Activated CD4-positive, alpha-beta T cell treated with anti-CD3 and anti-CD28 coated beads, Interleukin-2, amount 10 ng/mL, durations not matched to agents 24 days and 14 days (primary cell): Measurements from ENCODE around the gene PEAK3. TPM values are rescaled to one million over a fixed set of nuclear protein-coding genes. Genes with fewer than 3 reads are reported as not detected.

Experiments used
- DNase-seq: peaks from one replicate; pipeline ENCODE4 v3.0.0; 2022
- H3K27ac Mint-ChIP-seq: one replicate; pipeline ENCODE4 v1.8.0; 2022; ENCODE audit warnings: mild to moderate bottlenecking, mixed read lengths
- H3K27me3 Mint-ChIP-seq: one replicate; pipeline ENCODE4 v1.8.0; 2022; ENCODE audit warnings: mixed read lengths
- H3K36me3 Mint-ChIP-seq: one replicate; pipeline ENCODE4 v1.8.0; 2022; ENCODE audit warnings: low read depth, mild to moderate bottlenecking, mixed read lengths
- H3K4me1 Mint-ChIP-seq: one replicate; pipeline ENCODE4 v1.8.0; 2021; ENCODE audit warnings: mixed read lengths
- H3K4me3 Mint-ChIP-seq: one replicate; pipeline ENCODE4 v1.8.0; 2022; ENCODE audit warnings: mild to moderate bottlenecking, moderate library complexity, mixed read lengths
- H3K9me3 Mint-ChIP-seq: one replicate; pipeline ENCODE4 v1.8.0; 2021; ENCODE audit warnings: mixed read lengths
- intact Hi-C: fragments of 100-400 bp; cut with micrococcal nuclease; formaldehyde crosslinking; loops from one replicate; pipeline ENCODE4 v1.15.1; 2023
- total RNA-seq: library from RNA; stranded (reverse); gene quantifications from 2 replicates; pipeline ENCODE4 v1.2.3, GENCODE V29; 2022

Gene PEAK3
- total RNA-seq, 1 donor from 2014 or later: 0.09 TPM

DNA sequence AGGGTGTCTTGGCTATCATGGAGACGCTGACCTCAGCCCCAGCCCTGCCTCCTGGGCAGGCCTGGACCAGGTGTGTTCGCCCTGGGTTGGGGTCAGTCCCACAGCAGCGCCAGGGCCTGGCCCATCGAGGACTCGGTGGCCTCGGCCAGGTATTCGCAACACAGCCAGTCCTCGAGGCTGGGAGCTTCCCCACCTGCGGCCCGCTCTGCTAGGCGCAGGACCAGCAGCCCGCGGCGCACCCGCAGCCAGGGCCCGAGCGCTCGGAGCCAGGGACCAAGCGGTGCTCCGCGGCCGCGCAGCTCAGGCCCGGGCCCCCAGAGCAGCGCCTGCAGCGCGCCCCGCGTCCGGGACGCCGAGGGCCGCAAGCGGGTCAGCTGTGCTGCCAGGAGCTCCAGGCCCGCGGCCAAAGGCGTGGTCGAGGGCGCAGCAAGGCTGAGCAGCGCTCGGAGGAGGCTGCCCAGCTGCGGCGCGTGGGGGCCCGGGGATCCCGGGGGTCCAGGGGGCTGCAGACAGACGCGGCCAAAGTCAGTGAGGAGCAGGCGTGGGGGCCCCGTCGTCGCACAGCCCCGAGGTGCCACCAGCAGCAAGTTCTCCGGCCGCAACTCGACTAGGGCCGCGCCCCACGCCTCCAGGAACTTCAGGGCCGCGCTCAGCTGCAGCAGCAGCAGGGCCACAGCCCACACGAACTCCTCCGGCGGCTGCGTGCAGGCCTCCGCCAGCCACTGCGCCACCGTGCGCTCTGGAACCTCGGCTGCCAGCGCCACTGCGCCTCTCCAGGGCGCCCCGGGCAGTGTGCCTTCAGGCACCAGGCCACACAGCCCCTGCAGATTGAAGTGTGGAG, 6.2 kb downstream of the PEAK3 start:
- peaks cover 30% of the 10 kb centered on the region for H3K36me3 Mint-ChIP-seq
- H3K27ac Mint-ChIP-seq: no peak overlapping the region
- no peaks in the 10 kb centered on the region for H3K9me3 Mint-ChIP-seq
- no peaks in the 10 kb centered on the region for H3K27me3 Mint-ChIP-seq
- intact Hi-C loops: loop anchor here (10.0 kb wide), 1 partner anchor 119 kb away; no protein-coding TSS in a partner anchor
- H3K4me3 Mint-ChIP-seq: no peak overlapping the region
- H3K4me1 Mint-ChIP-seq: peaks cover 27% of the 10 kb centered on the region
- no peak for DNase-seq

DNA sequence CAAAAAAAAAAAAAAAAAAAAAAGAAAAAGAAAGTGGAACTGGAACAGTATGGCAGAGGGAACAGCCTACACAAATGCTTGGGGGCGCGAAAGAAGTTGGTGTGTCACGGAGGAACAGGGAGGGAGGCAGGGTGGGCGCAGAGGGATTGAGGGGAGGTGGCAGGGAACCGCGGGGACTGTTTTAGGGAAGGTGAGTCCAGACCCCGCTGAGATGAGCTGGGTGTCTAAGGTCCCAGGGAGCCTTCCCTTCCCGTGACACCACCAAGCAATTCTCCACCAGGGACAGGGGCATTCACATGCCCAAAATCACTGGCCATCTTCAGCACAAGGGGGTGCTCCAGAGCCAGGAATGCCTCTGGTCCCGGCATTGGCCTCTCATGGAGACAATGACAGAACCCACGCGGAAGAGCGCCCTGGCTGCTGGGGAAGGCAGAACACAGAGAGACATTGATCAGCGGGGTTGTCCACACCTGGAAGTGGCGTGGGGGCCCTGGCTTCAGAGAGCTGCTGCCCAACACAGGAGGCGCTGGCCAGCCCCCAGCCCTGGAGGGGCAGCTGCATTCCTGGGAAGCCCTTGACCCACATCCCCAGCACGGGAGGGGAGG, 6.9 kb downstream of the PEAK3 start:
- Mint-ChIP-seq H3K4me3 (peak overlapping the region; percentile 37), H3K27me3 (no peaks in the 10 kb centered on the region), H3K27ac (peak overlapping the region; percentile 20), H3K36me3 (peaks cover 34% of the 10 kb centered on the region), H3K9me3 (no peaks in the 10 kb centered on the region), H3K4me1 (peaks cover 27% of the 10 kb centered on the region)
- intact Hi-C loops: loop anchor here (5.0 to 10.0 kb wide), 2 partner anchors 120 to 337 kb away; no protein-coding TSS in a partner anchor
- peak; percentile 87 for DNase-seq

DNA sequence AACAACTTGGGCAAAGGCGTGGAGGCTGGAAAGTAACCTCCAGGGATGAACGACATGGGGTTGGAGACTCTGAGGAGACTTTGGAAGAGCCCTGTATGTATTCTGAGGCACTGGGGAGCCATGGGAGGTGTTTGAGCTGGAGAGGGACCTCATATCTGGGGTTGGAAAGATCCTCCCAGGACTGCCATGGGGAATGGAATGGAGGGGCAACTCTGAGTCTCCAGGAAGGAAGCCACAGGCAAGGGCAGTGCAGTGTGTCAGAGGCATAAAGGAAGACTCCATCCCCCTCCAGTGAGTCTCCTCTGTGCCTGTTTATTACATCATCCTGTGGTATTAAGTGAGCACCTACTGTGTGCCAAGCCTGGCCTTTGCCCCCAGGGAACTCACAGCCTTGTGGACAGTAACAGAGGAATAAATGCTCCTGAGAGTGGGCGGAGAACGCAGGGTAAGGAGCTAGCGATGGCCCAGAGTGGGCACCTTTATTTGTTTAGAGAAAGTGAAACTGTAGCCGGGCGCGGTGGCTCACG, 7.7 kb downstream of the PEAK3 start:
- intact Hi-C loops: loop anchor here (5.0 to 10.0 kb wide), 2 partner anchors 121 to 338 kb away; no protein-coding TSS in a partner anchor
- peak; percentile 67 for DNase-seq
- Mint-ChIP-seq H3K4me1 (peaks cover 27% of the 10 kb centered on the region), H3K27me3 (no peaks in the 10 kb centered on the region), H3K27ac (peak overlapping the region; percentile 75), H3K9me3 (no peaks in the 10 kb centered on the region), H3K36me3 (peaks cover 41% of the 10 kb centered on the region), H3K4me3 (peak overlapping the region; percentile 84)

DNA sequence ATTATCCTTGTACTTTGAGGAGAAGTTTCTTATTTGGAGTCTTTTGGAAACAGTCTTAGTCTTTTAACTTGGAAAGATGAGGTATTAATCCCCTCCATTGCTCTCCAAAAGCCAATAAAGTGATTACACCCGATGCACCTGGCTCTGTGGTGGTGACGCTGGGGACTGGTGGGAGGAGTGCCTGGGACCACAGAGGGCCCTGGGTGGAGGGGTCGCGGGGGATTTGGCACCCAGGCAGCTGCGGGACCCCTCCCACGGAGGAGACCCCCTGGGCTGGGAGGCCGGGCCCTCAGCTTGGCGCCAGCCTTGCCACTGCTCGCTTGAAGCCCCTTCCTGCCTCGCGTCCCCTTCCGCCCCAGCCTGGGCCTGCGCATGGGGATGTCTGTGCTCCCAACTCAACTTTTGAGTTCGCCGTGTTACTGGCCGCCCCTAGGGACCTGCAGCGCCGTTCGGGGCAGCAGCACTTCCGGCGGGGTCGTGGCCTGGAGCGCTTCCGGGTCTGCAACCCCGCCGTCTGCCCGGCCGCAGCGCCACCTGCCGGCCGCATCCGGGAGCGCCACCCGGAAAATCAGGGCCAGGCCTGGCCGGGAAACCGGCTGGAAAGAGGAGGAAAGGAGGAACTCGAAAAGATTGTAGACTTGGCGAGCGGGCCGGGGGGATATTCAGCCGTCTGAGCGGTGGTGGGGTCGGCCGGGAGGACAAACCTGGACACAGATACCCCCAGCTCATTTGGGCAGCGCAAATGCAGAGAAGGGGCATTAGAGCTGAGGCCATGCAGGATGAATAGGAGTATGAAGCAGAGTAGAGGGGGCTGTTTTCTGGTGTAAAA, 8.4 kb downstream of the PEAK3 start:
- Mint-ChIP-seq H3K27ac (peak overlapping the region; percentile 75), H3K4me3 (peak overlapping the region; percentile 84), H3K9me3 (no peaks in the 10 kb centered on the region), H3K36me3 (peaks cover 41% of the 10 kb centered on the region), H3K27me3 (no peaks in the 10 kb centered on the region), H3K4me1 (peaks cover 27% of the 10 kb centered on the region)
- peak; percentile 95 for DNase-seq
- intact Hi-C loops: loop anchor here (1.0 to 10.0 kb wide), 3 partner anchors 37 to 339 kb away; partner anchors contain the start of genes PLEKHJ1 and SF3A2

DNA sequence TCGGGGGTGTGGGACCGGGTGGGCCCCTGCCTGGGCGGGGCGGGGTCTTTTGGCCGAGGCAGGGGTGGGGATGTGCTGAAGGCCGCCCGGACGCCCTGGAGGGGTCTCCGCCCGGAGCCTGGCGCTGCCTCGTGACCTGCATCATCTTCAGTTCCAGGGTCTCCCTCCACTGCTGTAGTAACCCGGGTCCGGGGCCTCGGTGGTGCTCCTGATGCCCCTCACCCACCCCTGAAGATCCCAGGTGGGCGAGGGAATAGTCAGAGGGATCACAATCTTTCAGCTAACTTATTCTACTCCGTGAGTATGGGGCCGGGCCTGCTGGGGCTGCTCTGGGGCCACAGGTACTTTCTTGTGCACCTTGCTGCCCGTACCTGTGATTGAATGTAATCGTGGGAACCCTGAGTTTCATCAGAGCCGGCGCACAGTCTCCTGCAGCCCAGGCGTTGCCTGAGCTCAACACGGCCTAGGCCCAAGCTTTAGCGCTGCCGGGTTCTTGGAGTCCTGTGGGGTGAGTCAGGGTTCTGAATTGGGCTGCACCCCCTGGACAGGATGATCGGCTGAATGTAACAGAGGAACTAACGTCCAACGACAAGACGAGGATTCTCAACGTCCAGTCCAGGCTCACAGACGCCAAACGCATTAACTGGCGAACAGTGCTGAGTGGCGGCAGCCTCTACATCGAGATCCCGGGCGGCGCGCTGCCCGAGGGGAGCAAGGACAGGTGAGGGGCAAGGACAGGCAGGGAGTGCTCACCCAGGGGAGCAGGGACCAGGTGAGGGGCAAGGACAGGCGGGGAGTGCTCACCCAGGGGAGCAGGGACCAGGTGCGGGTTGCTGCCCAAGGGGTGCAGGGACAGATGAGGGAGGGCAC, 10.5 kb downstream of the PEAK3 start:
- intact Hi-C loops: loop anchor here (2.0 to 10.0 kb wide), 3 partner anchors 121 to 341 kb away; partner anchors contain the start of gene AP3D1
- Mint-ChIP-seq H3K4me1 (peaks cover 32% of the 10 kb centered on the region), H3K9me3 (no peaks in the 10 kb centered on the region), H3K36me3 (peaks cover 41% of the 10 kb centered on the region), H3K4me3 (peak overlapping the region; percentile 93), H3K27me3 (no peaks in the 10 kb centered on the region), H3K27ac (peak overlapping the region; percentile 84)
- DNase-seq: peak; percentile 75

DNA sequence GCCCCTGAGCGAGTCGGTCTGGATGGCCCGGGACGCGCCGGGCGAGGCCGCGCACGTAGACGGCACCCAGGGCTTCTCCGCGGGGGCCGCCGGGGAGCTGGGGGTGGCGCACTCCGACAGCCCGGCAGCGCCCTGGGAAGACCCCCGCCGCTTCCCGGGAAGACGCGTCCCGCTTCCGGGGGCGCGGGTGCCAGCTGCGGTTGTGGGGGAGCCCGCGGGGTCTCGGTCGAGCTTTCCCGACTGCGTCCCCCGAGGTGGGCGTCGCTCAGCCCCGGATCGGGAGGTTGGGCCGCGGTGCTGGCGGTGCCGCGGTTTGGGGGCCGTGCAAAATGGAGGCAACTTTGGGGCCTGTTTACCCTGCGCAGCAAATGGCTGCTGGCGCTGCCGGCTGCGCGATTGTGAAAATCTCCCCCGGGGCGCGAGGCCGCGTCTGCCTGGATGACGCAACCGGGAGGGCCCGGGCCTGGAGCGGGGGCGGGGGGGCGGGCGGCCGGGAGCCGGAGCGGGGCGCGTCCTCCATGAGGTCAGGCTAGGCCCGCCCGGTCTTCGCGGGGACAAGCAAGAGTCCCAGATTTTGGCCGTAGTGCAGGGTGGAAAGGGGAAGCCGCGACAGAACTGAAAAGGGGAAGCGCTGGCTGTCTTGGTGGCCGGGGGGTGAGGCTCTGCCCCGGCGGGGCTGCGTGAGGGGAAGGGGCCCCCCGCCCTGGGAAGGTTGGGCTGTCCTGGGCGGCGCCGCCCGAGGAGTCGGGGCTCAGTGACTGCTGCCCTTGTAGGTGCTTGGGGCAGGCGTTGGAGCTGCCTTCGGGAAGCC, 11.3 kb downstream of the PEAK3 start:
- Mint-ChIP-seq H3K27ac (peak overlapping the region; percentile 91), H3K4me1 (peaks cover 35% of the 10 kb centered on the region), H3K4me3 (peak overlapping the region; percentile 93), H3K36me3 (peaks cover 41% of the 10 kb centered on the region), H3K27me3 (no peaks in the 10 kb centered on the region), H3K9me3 (no peaks in the 10 kb centered on the region)
- intact Hi-C loops: loop anchor here (2.0 to 10.0 kb wide), 3 partner anchors 120 to 342 kb away; partner anchors contain the start of gene AP3D1
- DNase-seq: peak; percentile 91

DNA sequence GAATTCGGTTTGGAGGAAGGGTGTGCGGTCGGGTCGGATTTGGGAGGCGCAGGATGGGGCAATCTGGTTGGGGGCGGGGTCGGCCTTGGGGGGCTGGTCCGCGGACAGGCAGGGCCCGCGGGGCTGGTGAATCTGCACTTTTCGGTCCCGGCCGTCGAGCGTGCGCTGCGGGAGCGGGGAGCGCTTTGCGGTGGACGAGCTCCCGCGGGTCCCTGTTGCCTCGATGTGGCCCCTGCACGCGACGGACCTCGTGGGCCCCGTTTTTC, 11.9 kb downstream of the PEAK3 start:
- peak; percentile 83 for DNase-seq
- Mint-ChIP-seq H3K4me3 (peak overlapping the region; percentile 93), H3K27me3 (no peaks in the 10 kb centered on the region), H3K9me3 (no peaks in the 10 kb centered on the region), H3K36me3 (peaks cover 40% of the 10 kb centered on the region), H3K27ac (peak overlapping the region; percentile 91), H3K4me1 (peaks cover 35% of the 10 kb centered on the region)
- intact Hi-C loops: loop anchor here (2.0 to 10.0 kb wide), 3 partner anchors 119 to 342 kb away; partner anchors contain the start of gene AP3D1

DNA sequence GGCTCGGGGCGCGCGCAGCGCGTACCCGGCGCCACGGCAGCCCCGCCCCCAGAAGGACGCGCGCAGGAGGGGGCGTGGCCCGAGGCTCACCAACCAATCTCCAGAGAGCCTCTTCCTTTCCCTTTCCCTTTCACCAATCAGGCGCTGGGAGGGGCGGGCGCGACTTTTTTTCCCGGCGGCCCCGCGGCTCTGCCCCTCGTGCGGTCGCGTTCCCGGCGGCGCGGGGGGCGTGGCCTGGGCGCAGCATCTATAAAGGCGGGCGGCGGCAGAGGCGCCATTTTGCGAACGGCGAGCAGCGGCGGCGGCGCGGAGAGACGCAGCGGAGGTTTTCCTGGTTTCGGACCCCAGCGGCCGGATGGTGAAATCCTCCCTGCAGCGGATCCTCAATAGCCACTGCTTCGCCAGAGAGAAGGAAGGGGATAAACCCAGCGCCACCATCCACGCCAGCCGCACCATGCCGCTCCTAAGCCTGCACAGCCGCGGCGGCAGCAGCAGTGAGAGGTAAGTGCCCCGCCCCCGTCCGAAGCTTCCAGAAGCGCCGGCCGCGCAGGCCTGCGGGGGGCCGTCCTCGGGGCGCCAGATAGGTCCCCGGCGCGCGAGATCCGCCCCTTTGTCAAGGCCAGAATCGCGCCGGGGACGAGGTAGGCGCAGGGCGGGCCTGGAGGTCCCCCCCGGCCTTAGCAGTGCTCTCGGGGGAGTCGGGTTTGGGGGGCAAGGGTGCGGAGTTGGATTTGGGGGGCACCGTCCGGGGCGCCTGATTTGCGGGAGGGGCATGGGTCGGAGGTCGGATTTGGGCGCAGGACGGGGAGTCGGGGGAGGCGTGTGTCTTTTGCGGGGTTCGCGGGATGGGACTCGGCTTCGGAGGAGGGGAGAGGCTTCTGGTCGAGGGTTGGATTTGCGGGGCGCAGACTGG, 12.5 kb downstream of the PEAK3 start:
- Mint-ChIP-seq H3K27ac (peak overlapping the region; percentile 91), H3K27me3 (no peaks in the 10 kb centered on the region), H3K36me3 (peaks cover 38% of the 10 kb centered on the region), H3K9me3 (no peaks in the 10 kb centered on the region), H3K4me1 (peaks cover 32% of the 10 kb centered on the region), H3K4me3 (peak overlapping the region; percentile 93)
- peak; percentile 100 for DNase-seq
- intact Hi-C loops: loop anchor here (1.0 to 10.0 kb wide), 4 partner anchors 33 to 343 kb away; partner anchors contain the start of genes AP3D1, PLEKHJ1 and SF3A2

DNA sequence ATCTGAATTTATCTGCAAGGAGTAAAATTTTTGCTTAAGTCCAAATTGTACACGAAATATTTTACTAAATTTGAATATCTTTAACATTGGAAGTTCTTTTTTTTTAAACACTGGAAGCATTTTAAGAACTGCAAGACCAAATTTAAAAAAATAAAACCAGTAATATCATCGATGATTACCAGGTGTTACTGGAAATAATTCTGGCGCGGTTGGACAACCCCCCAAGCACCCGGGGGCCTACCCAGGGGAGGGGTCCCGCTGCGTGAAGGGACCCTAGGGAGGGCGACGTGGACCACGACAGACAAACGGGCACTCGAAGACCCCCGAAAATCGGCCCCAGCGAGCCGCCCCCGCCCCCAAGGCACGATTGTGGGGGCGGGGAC, 13.1 kb downstream of the PEAK3 start:
- peak overlapping the region; percentile 76 for H3K27ac Mint-ChIP-seq
- H3K27me3 Mint-ChIP-seq: no peaks in the 10 kb centered on the region
- H3K36me3 Mint-ChIP-seq: peaks cover 32% of the 10 kb centered on the region

DNA sequence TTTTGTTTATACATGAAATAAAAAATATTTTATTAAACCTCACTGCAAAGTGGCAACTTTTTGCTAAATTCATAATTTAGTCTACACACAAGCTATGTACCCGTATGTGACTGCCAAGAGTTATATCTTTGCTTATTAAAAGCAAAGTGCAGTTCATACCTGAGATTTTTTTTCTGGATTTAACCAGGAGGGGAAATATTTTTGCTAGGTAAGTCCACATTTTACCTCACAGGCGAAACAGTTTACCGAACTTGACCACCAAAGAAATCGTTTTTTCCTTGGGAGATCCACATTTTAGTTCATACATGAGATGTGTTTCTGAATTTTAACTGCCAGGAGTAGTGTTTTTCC, 13.5 kb downstream of the PEAK3 start:
- no peaks in the 10 kb centered on the region for H3K27me3 Mint-ChIP-seq
- H3K4me3 Mint-ChIP-seq: peak overlapping the region; percentile 93
- H3K36me3 Mint-ChIP-seq: peaks cover 28% of the 10 kb centered on the region
- peak overlapping the region; percentile 16 for H3K27ac Mint-ChIP-seq
- H3K4me1 Mint-ChIP-seq: peaks cover 22% of the 10 kb centered on the region
- H3K9me3 Mint-ChIP-seq: no peaks in the 10 kb centered on the region
- intact Hi-C loops: no loop called here
- DNase-seq: no peak

More for the DNA sequence above, 13.1 kb downstream of the PEAK3 start:
- Mint-ChIP-seq H3K4me1 (peaks cover 25% of the 10 kb centered on the region), H3K4me3 (peak overlapping the region; percentile 93), H3K9me3 (no peaks in the 10 kb centered on the region)
- DNase-seq: no peak
- intact Hi-C loops: loop anchor here (1.0 kb wide), 1 partner anchor 33 kb away; the partner anchor contains the start of genes PLEKHJ1 and SF3A2

DNA sequence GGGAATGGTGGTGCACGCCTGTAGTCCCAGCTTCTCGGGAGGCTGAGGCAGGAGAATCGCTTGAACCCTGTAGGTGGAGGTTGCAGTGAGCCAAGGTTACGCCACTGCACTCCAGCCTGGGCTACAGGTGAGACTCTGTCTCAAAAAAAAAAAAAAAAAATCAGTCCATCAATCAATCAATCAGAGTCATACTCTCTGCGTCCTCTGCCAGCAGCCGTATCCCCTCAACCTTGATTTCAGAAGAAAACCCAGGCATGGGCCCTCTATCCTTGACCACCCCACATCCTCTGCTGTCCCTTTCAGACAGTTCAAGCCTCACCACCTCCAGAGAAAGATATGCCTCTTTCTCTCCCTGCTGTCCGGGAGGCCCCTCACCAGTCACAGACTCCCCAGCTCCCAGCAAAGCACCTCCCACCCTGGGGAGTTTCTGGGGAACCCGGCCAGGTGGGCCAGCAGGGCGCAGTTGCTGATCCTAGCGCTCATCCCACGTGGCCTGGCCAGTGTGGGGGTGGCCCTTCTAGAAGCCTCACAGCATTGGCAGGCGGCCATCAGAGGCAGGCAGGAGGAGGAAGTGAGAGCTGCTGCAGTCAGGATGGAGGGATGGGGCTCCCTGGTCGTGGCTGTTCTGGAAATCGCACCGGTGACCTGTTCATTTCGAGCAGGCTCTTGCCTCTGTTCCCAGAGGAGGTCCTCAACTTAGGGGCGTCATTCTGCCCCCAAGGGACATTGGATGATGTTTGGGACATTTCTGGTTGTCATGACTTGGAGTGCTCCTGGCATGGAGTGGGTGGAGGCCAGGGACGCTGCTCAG, 15.6 kb downstream of the PEAK3 start:
- Mint-ChIP-seq H3K27me3 (no peaks in the 10 kb centered on the region), H3K9me3 (no peaks in the 10 kb centered on the region), H3K4me1 (peaks cover 16% of the 10 kb centered on the region), H3K4me3 (no peak overlapping the region), H3K27ac (peak overlapping the region; percentile 67), H3K36me3 (peaks cover 14% of the 10 kb centered on the region)
- DNase-seq: peak; percentile 75
- intact Hi-C loops: no loop called here
